Epithelial cell of prostate (primary cell): Measurements from ENCODE around the gene TMPRSS2.

ENCODE experiments used
- DNase-seq: peaks from one replicate; pipeline ENCODE4 v3.0.0-alpha.2; 2011; ENCODE audit warnings: low read depth, low spot score
- H3K27ac ChIP-seq: fragments of 450-650 bp; 2 replicates; pipeline ENCODE4 v1.5.1; 2017; ENCODE audit warnings: mild to moderate bottlenecking

Gene TMPRSS2

DNA sequence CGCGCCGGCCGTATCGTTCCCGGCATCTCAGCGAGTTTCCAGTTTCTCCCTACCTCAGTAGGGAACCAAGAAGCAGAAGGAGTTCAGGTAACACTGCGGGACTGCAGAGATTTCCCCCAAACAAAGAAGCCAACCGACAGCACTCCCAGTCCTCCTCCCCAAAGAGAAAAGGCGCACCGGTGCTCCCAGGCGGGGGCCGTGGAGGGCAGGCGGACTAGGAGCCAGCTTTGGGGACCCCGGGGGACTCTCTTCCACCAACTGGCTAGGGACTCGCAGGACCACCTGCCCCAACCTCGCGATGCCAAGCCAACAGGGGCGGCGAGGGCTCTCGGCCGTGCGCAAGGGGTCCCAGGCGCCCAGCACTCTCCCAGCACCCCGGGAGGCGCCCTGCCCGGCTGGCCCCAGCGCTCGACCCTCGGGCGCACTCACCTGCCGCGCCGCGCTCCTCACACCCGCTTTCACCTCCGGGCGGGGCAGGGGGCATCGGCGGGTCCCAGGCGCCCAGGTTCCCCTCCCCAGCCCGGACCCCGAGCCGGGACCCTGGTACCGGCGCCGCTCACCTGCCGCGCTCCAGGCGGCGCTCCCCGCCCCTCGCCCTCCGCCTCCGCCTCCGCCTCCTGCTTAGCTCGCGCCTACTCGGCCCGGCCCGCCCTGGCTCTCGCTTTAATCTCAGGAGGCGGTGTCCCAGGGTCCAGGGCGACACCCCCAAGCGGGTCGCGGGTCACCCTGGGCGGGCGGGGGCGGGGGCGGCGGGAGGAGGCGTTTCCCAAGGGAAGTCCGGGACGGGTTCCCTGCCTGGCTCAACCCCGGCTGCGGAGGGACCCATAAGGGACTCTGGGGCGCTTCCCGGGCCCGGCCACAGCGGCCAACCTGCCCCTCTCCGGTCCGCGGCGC, at the start of gene TMPRSS2:
TSS of gene TMPRSS2 (minus strand) at position 638 of the 894 bp plus-strand sequence. CDS start 10,025 bp downstream, outside the sequence.
- no peak within 1 kb of the TSS for H3K27ac ChIP-seq
- no peak for DNase-seq

DNA sequence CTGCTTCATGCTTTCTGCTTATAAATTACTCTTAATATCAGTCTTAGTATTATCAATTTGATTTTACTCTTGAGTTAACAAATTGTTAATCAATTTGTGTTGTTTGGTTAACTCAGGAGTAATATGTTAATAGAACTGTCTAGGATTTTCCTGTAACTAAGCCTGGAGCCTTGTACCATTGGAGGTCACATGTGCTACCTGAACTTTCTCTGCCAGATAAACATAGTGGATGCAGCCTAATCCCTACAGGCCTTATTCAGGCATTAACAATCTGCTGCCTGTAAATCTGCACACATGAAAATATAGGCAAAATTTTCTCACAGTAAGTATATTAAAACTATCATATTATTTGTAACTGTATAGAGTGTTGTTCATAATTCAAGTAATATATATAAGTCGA, 47.1 kb upstream of the TMPRSS2 start:
- DNase-seq = no peak
- H3K27ac ChIP-seq = no peak overlapping the region

- H3K27ac ChIP-seq = no peak overlapping the region
- no peak for DNase-seq
Observed at GRCh38 chr21:41552254-41552653, 44.3 kb upstream of the TMPRSS2 start.

- H3K27ac ChIP-seq = no peak overlapping the region
- DNase-seq = no peak
Observed at GRCh38 chr21:41548781-41549180, 40.8 kb upstream of the TMPRSS2 start.

- no peak for DNase-seq
- no peak overlapping the region for H3K27ac ChIP-seq
Observed at GRCh38 chr21:41547111-41547510, 39.2 kb upstream of the TMPRSS2 start.

- DNase-seq = no peak
- H3K27ac ChIP-seq = no peak overlapping the region
Observed at GRCh38 chr21:41545500-41546359, 37.8 kb upstream of the TMPRSS2 start.

DNA sequence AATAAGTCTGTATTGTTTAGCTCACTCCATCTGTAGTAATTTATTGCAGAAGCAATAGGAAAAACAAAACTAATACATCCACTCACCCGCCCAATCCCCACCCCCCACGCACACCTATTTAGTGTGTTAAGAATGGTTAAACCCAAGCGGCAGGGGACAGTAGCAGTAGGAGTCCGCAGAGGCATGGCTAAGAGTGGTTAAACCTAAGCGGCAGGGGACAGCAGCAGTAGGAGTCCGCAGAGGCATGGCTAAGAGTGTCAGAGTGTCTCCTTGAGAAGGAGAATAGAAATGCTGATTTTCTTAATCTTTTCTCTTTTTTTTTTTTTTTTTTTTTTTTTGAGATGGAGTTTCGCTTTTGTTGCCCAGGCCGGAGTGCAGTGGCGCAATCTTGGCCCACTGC, 34.8 kb upstream of the TMPRSS2 start:
- DNase-seq = no peak
- H3K27ac ChIP-seq = no peak overlapping the region

- DNase-seq = no peak
Observed at GRCh38 chr21:41537356-41537755, 29.4 kb upstream of the TMPRSS2 start.

DNA sequence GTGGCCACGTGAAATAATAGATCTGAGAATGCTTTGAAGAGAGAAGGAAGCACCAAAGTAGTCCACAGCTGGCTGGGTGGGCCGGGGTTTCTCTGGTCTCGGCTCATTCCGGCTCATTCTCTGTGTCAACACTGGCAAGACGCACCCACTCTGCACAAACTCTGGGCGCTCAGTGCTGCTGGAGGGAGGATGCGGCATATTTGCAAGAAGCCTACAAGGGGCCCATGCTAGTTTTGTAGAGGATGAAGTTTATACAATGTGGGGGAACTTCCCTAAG, 28.8 kb upstream of the TMPRSS2 start:
- DNase-seq = no peak
- H3K27ac ChIP-seq = no peak overlapping the region

More at GRCh38 chr21:41537356-41537755, 29.4 kb upstream of the TMPRSS2 start:
- no peak overlapping the region for H3K27ac ChIP-seq

DNA sequence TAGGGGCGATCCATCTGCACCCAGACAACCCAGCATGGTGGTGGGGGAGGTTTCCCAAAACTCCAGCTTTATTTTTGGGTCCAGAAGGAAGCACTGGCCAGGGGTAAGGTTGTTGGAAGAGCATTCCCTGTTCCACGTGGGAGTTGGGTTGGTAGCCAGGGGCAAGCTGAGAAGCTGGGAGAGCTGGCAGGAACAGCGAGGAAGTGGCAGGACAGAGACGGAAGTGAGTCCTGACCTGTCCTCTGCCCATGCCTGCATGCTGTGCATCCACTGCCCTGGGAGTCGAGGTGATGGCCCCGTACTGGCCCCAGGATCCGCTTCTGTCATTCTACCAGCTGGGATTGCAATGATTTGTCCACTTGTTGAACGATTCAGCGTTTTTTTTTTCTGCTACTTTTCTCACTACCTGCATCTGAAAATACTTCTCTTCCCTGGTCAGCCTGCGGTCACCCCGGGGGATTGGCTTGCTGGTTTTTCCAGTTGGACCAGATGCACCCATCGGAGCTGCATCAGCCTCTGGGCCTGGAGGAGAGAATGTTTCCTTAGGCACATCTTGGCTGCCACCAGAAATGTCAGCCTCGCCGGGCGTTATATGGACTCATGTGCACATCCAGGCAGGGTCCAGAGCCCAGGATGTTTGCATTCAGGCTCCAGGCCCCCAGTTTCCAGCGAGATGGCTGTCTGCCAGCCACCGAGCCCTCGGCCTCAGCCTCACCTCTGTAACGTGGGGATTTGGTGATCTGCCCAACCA, 28.3 kb upstream of the TMPRSS2 start:
- no peak overlapping the region for H3K27ac ChIP-seq
- DNase-seq = peak; percentile 34

GRCh38 chr21:41530366-41530765, 22.4 kb upstream of the TMPRSS2 start:
- H3K27ac ChIP-seq = no peak overlapping the region
- DNase-seq = no peak

- H3K27ac ChIP-seq = no peak overlapping the region
- no peak for DNase-seq
Observed at GRCh38 chr21:41529769-41530168, 21.8 kb upstream of the TMPRSS2 start.

- no peak for DNase-seq
Observed at GRCh38 chr21:41526478-41527087, 18.6 kb upstream of the TMPRSS2 start.

DNA sequence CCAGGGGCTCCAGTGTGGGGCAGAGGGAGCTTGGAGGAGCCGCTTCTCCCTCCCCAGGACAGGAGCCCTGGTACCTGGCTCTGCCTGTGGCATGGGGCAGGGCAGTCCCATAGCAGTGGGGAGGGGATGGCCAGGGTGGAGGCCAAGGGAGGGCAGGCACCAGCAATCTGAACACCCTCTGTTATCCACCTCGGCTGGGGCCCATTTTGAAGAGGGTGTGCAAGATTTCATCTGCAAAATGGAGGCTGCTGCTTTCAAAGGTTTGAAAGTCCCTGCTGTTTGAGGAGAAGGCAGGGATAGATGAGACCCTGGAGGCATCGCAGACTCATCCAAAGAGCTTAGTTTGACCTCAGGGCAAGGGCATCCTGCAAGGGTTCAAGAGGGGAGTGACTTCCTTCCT, 15.2 kb upstream of the TMPRSS2 start:
- no peak for DNase-seq
- H3K27ac ChIP-seq = no peak overlapping the region

More at GRCh38 chr21:41526478-41527087, 18.6 kb upstream of the TMPRSS2 start:
- H3K27ac ChIP-seq = no peak overlapping the region

DNA sequence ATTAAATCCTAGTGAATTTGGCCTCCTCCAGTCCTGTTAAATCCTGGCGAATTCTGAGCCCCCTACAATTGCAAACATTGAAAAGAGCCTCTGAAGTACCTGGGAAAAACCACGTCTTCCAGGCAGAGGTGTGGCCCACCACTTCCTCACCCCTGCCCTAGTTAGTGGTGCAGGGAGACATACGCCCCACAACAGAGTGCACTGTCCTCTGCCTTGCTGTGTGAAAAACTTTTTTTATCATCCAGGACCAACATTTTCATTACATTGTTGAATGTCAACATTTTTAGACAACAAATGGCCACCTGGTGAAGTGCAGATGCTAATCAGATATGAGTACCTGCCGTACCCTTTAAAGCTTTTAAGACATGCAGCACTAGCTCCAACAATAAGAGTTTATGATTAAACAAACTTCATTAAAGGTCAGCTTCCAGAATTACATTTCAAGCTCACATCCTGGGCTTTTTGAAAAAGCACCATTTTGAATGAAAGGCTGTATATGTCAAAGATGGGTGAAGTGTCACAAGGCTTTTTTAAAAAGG, 13.6 kb upstream of the TMPRSS2 start:
- DNase-seq = no peak
- no peak overlapping the region for H3K27ac ChIP-seq

DNA sequence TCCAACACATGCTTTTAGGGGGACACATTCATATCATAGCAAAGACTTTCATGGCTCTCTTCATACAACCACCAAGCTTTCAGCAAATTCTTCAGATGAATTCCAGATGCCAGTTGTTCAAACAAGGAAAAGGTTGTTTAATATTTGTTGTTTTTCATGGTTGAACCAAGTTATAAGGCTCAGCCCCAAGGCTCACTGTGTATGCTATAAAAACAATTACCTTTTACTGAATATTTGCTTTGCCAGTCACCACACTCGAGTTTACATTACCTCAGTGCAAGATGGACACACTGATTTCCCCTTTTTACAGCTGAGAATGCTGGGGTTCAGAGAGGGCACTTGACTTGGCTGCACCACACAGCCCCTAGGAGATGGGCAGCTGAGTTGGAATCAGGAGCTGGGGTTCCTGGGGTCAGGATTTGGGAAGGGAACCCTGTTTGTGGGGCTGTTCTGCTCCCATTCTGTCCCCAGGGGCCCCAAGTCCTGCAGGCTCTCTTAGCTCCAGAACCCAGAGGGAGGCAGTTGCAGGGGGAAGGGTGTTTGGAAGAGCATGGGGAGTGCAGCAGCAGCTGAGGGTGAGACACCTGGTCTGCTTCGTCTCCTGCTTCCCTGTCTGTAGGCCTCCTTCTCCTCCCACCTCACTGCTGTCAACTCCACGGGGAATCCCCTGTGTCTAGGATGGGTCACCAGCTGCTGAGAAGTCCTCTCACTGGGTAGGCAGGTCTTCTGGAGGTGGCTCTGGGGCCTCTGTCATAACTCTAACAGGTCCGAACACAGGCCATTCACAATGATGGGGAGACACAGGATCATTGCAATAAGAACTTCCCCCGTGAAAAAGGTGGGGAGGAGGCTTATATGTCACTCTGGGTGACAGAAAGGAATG, 12.8 kb upstream of the TMPRSS2 start:
- DNase-seq = no peak
- H3K27ac ChIP-seq = no peak overlapping the region

DNA sequence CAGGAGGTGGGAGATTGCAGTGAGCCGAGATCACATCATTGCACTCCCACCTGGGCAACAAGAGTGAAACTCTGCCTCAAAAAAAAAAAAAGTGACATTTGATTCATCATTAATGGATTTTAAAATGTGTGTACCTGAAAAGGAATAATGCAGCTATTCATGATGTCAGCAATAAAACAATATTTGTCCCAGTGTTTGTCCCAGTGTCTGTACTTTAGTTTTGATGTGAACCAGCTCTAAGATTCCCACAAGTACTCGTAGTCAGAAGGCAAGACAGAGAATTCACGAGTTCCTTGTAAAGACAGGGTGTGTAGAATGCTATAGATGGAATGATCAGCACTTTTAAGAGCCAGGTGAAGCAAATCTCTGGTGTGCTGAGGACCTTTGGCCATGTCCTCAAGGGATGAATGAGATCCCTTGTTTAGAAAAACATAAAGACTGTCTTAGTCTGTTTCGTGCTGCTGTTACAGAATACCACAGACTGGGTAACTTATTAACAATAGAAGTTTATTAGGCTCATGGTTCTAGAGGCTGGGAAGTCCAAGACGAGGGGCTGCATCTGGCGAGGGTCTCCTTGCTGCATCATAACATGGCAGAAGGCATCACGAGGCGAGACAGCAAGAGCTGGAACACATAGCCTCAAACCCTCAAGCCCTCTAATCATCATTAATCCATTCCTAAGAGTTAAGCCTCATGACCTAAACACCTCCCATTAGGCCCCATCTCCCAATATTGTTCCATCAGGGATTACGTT, 12.0 kb upstream of the TMPRSS2 start:
- H3K27ac ChIP-seq = no peak overlapping the region
- DNase-seq = no peak

GRCh38 chr21:41518757-41519156, 10.8 kb upstream of the TMPRSS2 start:
- DNase-seq = no peak
- H3K27ac ChIP-seq = no peak overlapping the region
